GM12873 (cell line): Measurements from ENCODE around the gene CLDND1.

Experiments used
- TF ChIP-seq, protein P1 (sequence below): IDR thresholded peaks from 2 replicates; pipeline ENCODE4 v1.5.1; 2012; ENCODE audit warnings: low read depth, mild to moderate bottlenecking, moderate library complexity, low read length, control low read depth; ENCODE audit not compliant: insufficient read depth; ENCODE audit errors: missing control alignments

Gene CLDND1

GRCh38 chr3:98528474-98529346 is 6.0 kb upstream of the CLDND1 start:
- TF ChIP-seq, protein P1, sequence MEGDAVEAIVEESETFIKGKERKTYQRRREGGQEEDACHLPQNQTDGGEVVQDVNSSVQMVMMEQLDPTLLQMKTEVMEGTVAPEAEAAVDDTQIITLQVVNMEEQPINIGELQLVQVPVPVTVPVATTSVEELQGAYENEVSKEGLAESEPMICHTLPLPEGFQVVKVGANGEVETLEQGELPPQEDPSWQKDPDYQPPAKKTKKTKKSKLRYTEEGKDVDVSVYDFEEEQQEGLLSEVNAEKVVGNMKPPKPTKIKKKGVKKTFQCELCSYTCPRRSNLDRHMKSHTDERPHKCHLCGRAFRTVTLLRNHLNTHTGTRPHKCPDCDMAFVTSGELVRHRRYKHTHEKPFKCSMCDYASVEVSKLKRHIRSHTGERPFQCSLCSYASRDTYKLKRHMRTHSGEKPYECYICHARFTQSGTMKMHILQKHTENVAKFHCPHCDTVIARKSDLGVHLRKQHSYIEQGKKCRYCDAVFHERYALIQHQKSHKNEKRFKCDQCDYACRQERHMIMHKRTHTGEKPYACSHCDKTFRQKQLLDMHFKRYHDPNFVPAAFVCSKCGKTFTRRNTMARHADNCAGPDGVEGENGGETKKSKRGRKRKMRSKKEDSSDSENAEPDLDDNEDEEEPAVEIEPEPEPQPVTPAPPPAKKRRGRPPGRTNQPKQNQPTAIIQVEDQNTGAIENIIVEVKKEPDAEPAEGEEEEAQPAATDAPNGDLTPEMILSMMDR: no peak

DNA sequence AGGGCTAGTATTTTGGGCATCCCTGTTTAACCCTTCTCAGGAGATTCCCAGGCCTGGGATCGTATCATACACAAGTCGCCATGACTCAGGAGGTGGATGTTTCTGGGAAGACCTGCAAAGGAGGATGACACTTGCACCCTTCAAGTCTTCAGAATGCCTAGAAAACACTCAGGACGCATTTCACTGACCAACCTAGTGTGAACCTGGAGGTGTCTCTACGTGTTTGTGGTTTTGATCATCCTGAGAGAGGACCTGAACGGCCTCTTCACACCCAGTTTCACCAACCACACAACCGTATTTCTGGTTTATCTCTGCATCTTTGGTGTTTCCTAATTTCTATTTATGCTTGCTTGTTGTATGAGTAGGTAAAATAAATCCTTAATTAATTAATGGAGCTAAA is 2.8 kb upstream of the CLDND1 start:
- TF ChIP-seq, protein P1: no peak

DNA sequence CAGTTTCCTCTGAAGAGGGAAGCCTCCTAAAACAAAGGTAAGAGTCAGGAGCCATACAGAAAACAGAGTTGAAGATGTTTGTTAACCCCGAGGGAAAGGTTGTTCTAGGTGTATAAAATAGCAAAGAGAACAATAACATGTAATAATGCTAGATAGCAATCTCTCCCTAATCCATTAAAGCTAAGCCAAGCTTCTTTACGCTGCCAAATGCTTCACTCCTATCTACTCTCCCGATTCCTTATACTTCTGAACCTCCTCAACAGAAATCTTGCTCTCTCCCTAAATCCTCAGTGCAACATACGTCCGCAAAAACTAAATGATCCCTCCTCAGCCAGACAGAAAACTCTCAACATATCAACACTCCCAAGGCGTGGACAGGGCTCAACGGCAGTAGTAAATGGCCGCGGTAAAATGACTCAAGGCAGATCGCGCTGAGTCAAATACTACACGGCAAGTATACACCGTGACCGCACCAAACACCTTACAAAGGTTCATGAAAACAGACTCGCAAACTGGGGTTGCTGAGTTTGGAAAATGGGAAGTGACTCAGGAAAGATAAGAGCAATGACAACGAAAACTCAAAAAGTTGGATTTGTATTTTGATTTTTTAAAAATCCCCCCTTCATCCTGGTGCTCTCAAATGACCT is 682 bp downstream of the CLDND1 start:
- TF ChIP-seq, protein P1: no peak

- TF ChIP-seq, protein P1: no peak
These were observed 3.4 kb downstream of the CLDND1 start for GRCh38 chr3:98519351-98519750.

DNA sequence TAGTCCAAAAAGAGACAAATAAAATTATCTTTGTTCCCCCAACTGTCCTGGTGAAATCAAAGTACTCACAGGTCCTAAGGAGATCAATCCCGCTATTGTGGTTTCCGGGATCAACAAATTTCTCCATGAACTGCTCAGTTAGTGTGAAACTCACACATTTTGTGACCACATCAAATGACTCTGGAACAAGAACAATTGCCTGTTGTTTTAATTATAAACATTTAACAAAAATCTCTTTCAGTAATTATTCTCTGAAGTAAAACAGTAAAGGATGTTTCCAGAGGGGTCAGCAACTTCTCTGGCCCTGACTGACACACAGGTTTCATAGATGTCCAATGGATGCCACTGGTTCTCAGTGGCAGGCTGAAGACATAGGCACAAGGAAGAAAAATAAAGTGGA is 3.9 kb downstream of the CLDND1 start:
- TF ChIP-seq, protein P1: no peak

- TF ChIP-seq, protein P1: no peak
These were observed 7.8 kb downstream of the CLDND1 start for GRCh38 chr3:98514948-98515347.

- TF ChIP-seq, protein P1: no peak
These were observed 9.0 kb downstream of the CLDND1 start for GRCh38 chr3:98513736-98514135.
